Cardiac muscle cell (in vitro differentiated cells and primary cell): ENCODE measurements around the gene PPP4R2. TPM values are rescaled to one million over a fixed set of nuclear protein-coding genes. Genes with fewer than 3 reads are reported as not detected.

Source experiments
- DNase-seq, 2 donors: peaks; one replicate each; pipeline versions ENCODE4 v3.0.0 to v3.0.0-alpha.2; 2010 to 2017; ENCODE audit warnings: low read depth in 1 of 2, low spot score in 1 of 2
- H3K27ac ChIP-seq: fragments of 200-600 bp; sonication (generic); 2 replicates; pipeline ENCODE4 v1.5.1; 2016
- H3K27me3 ChIP-seq: fragments of 200-600 bp; sonication (generic); 2 replicates; pipeline ENCODE4 v1.6.0; 2016; ENCODE audit warnings: control low read depth
- H3K36me3 ChIP-seq: fragments of 200-600 bp; sonication (generic); 2 replicates; pipeline ENCODE4 v1.5.1; 2016; ENCODE audit warnings: control low read depth
- H3K4me1 ChIP-seq: fragments of 200-600 bp; sonication (generic); 2 replicates; pipeline ENCODE4 v1.8.1; 2017; ENCODE audit warnings: low read depth, mild to moderate bottlenecking, mixed run types
- H3K4me3 ChIP-seq: fragments of 200-600 bp; sonication (generic); 2 replicates; pipeline ENCODE4 v1.5.1; 2016; ENCODE audit warnings: mild to moderate bottlenecking
- H3K9me3 ChIP-seq: fragments of 200-600 bp; sonication (generic); 2 replicates; pipeline ENCODE4 v1.5.1; 2017; ENCODE audit warnings: low read depth, mild to moderate bottlenecking, control low read depth
- CTCF ChIP-seq: IDR thresholded peaks from 2 replicates; pipeline ENCODE4 v1.5.1; 2012; ENCODE audit warnings: low read depth, mild to moderate bottlenecking, low read length
- polyA plus RNA-seq: library from polyadenylated mRNA; unstranded; fragments of >200 nt; fragmentation: Nextera tagmentation; extraction: Ambion mirVana; gene quantifications from 2 replicates; pipeline ENCODE4 v1.2.1, GENCODE V29; 2016
- total RNA-seq: library from RNA; depleted of rRNA; stranded (reverse); fragments of >200 nt; gene quantifications from 2 replicates; pipeline ENCODE4 v1.2.3, GENCODE V29; 2016

The PPP4R2 gene
- total and polyA plus RNA-seq, 2 experiments from 2014 or later, result 44.8 to 49.1 TPM

- no peak for DNase-seq
- no peaks in the 10 kb centered on the region for H3K9me3 ChIP-seq
- no peak for TF ChIP-seq CTCF
- H3K4me1 ChIP-seq, result peaks cover 17% of the 10 kb centered on the region
- peaks cover 11% of the 10 kb centered on the region for H3K36me3 ChIP-seq
- peak overlapping the region; percentile 30 for H3K27ac ChIP-seq
- H3K27me3 ChIP-seq, result no peaks in the 10 kb centered on the region
- no peak overlapping the region for H3K4me3 ChIP-seq
Measured at GRCh38 chr3:73009750-73010149, 13.1 kb downstream of the PPP4R2 start.

GRCh38 chr3:73010158-73010557 lies 13.5 kb downstream of the PPP4R2 start:
- H3K27me3 ChIP-seq, result no peaks in the 10 kb centered on the region
- peaks cover 11% of the 10 kb centered on the region for H3K36me3 ChIP-seq
- H3K27ac ChIP-seq, result no peak overlapping the region
- TF ChIP-seq CTCF, result no peak
- DNase-seq, result no peak
- H3K9me3 ChIP-seq, result no peaks in the 10 kb centered on the region
- peaks cover 17% of the 10 kb centered on the region for H3K4me1 ChIP-seq
- H3K4me3 ChIP-seq, result no peak overlapping the region

- no peaks in the 10 kb centered on the region for H3K4me1 ChIP-seq
- TF ChIP-seq CTCF, result no peak
- no peak for DNase-seq
Measured at GRCh38 chr3:73018298-73018697, 21.7 kb downstream of the PPP4R2 start.

GRCh38 chr3:73018790-73019441 lies 22.3 kb downstream of the PPP4R2 start:
- H3K36me3 ChIP-seq, result no peaks in the 10 kb centered on the region
- no peaks in the 10 kb centered on the region for H3K27me3 ChIP-seq
- no peaks in the 10 kb centered on the region for H3K4me1 ChIP-seq
- no peak for TF ChIP-seq CTCF
- no peaks in the 10 kb centered on the region for H3K9me3 ChIP-seq
- H3K4me3 ChIP-seq, result no peak overlapping the region
- no peak for DNase-seq
- H3K27ac ChIP-seq, result no peak overlapping the region

More at GRCh38 chr3:73018298-73018697, 21.7 kb downstream of the PPP4R2 start:
- Histone ChIP-seq H3K4me3 (no peak overlapping the region), H3K27me3 (no peaks in the 10 kb centered on the region), H3K9me3 (no peaks in the 10 kb centered on the region), H3K27ac (no peak overlapping the region), H3K36me3 (no peaks in the 10 kb centered on the region)

GRCh38 chr3:73021301-73021835 lies 24.8 kb downstream of the PPP4R2 start:
- TF ChIP-seq CTCF, result no peak
- Histone ChIP-seq H3K36me3 (no peaks in the 10 kb centered on the region), H3K27ac (no peak overlapping the region), H3K9me3 (no peaks in the 10 kb centered on the region), H3K4me3 (no peak overlapping the region), H3K27me3 (no peaks in the 10 kb centered on the region), H3K4me1 (peaks cover 7% of the 10 kb centered on the region)
- no peak for DNase-seq
